ENCODE data around the gene RUBCNL. TPM values are rescaled to one million over a fixed set of nuclear protein-coding genes. Genes with fewer than 3 reads are reported as not detected.

The RUBCNL gene
- total and polyA plus RNA-seq, 4 donors: 0.36 to 4.2 (median 0.96) TPM

- Histone ChIP-seq H3K4me1 (ENCODE audit: control insufficient read depth in 4 of 4, insufficient read depth in 4 of 4, low read length in 3 of 4) (peaks cover 14 to 61% (median 40%) of the 10 kb centered on the region in 4 donors), H3K4me3 (ENCODE audit: low read depth in 1 of 3, low read length in 3 of 3) (no peak overlapping the region), H3K27me3 (ENCODE audit: control insufficient read depth in 4 of 4, insufficient read depth in 4 of 4, low read length in 3 of 4) (no peaks in the 10 kb centered on the region), H3K36me3 (ENCODE audit: control insufficient read depth in 4 of 4, insufficient read depth in 3 of 4, low read depth in 1 of 4, low read length in 3 of 4) (no peaks in the 10 kb centered on the region), H3K9me3 (ENCODE audit: control insufficient read depth in 4 of 4, low read length in 3 of 4) (no peaks in the 10 kb centered on the region), H3K9ac (ENCODE audit: low read depth in 1 of 2, low read length in 2 of 2) (no peak overlapping the region), H3K27ac (ENCODE audit: low read depth in 1 of 2, low read length in 2 of 2) (no peak overlapping the region)
- TF ChIP-seq ATF3 (IDR thresholded peaks at IDR 0.05) (no peak), REST (IDR thresholded peaks at IDR 0.05) (no peak), RXRA (IDR thresholded peaks at IDR 0.05) (no peak), HNF4G (IDR thresholded peaks at IDR 0.05) (no peak), GABPA (IDR thresholded peaks at IDR 0.05 in 1 of 2, conservative IDR thresholded peaks at IDR 0.05 in 1 of 2) (no peak), EGR1 (IDR thresholded peaks at IDR 0.05; ENCODE audit: low read depth in 2 of 2) (no peak), JUND (IDR thresholded peaks at IDR 0.05) (no peak), ZBTB33 (IDR thresholded peaks at IDR 0.05) (no peak)
- no peak for DNase-seq (ENCODE audit: low spot score)
- 83% methylated on average over 3 of the region's 3 CpGs for WGBS
Measured at GRCh38 chr13:46293436-46293835, 93.6 kb downstream of the RUBCNL start.

Small RNA genes within 50 kb of the gene (small RNA-seq; reads per million reads assigned to genes)
- gene RNU2-6P (16.0 reads per million, percentile 95 among the genes with 10 or more reads in this experiment), gene RNU6-68P (not detected)

Other genes starting within 250 kb of the RUBCNL start
- gene LCP1, start 205.1 kb downstream of the RUBCNL start, total RNA-seq: 10 to 100 TPM; 44.8 to 90.6 TPM
- gene LCP1, start 205.1 kb downstream of the RUBCNL start, polyA plus RNA-seq: 10 to 100 TPM; 12.6 to 27.1 TPM
- under 1 TPM; 0.08 to 0.84 TPM for gene LRRC63, start 175.3 kb downstream of the RUBCNL start, total RNA-seq
- under 1 TPM; 0.03 to 0.10 TPM for gene LRRC63, start 175.3 kb downstream of the RUBCNL start, polyA plus RNA-seq
- gene LRCH1, start 165.9 kb upstream of the RUBCNL start, total RNA-seq: 1 to 10 TPM; 4.2 to 6.6 TPM
- 1 to 10 TPM; 2.6 TPM for gene LRCH1, start 165.9 kb upstream of the RUBCNL start, polyA plus RNA-seq

All from liver (tissue), 10 donors.